NCI-H2196 (cell line): ENCODE data around the gene FAM227B.
"Not testable (repeated sequence)": the region's sequence is repeated elsewhere in the genome, so short reads cannot be mapped to it uniquely, and the experiment has no call there.

ENCODE experiments used
- DNase-seq: peaks from one replicate; lab custom pipeline; 2025; ENCODE audit not compliant: unreplicated experiment; lab: John Stamatoyannopoulos, UW

The FAM227B gene

DNA sequence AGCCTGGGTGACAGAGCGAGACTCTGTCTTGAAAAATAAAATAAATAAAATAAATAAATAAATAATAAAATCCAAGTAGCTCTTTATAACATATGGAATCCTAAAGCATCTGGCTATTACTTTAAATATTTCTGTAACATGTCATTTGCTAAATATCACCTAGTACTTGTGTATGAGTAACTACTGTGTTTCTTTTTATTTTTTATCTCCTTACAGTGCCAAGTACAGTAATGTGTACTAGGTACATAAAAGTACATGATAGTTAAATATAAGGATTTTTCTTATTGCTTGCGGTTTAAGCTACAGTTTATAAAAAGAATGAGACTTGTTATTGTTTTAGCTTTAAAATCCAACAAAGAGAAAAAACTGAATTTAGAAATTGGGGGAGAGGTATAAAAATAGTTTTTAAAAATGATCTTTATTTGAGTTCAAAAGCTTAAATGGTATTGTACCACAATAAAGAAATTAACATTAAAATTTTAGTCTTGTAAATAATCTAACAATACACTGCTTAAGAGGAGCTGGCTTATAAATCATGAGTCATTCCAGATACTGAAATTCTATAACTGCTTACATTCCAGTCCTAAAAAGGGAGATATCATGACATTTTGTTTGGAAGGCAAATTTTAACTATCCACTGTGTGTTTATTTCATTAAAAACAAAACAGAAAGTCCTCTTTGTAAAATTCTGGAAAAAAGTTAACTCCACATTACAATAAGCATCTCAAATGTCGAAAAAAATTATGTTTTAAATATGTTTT lies 124.4 kb downstream of the FAM227B start:
- DNase-seq = no peak

- no peak for DNase-seq
Measured at GRCh38 chr15:49494842-49495241, 125.8 kb downstream of the FAM227B start.

DNA sequence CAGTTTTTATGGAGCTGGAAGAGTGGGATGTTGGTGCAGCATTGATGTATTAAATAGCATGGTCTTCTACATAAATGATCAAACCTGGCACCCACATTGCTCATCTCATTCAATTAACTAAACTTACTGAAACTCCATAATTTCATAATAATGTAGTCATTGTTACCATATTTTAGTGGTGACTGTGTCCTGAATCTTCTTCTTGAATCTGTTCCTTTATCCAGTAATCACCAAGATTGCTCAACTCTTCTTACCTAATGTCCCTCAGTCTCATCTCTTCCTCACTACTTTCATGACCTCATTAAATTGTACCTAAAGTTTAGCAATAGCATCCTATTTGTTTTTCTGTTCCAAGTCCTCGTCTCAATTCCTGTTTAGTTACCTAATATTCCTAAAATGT lies 127.8 kb downstream of the FAM227B start:
- no peak for DNase-seq

DNA sequence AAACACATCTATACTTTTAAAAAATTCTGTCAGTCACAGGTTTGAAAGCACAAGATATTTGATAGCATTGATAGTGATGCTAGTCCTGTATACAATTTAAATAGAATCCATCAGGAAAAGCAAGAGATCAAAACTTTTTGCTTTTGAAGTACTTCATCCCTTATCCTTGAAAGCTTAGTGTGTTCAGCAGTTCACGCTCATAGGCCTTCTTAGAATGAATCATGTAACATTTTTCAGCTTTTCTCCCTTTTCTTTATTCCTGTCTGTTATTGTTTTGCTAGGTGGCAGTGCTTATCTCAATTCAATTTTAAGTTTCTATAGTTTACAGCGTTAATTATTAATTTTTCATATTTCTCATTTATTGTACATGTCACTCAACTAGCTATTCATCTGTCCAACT lies 128.5 kb downstream of the FAM227B start:
- no peak for DNase-seq

- no peak for DNase-seq
Measured at GRCh38 chr15:49490966-49491365, 129.7 kb downstream of the FAM227B start.

GRCh38 chr15:49485401-49485800 lies 135.2 kb downstream of the FAM227B start:
- not testable (repeated sequence) for DNase-seq

- DNase-seq = not testable (repeated sequence)
Measured at GRCh38 chr15:49478982-49479381, 141.6 kb downstream of the FAM227B start.

- DNase-seq = not testable (repeated sequence)
Measured at GRCh38 chr15:49478021-49478420, 142.6 kb downstream of the FAM227B start.

- DNase-seq = no peak
Measured at GRCh38 chr15:49473031-49473430, 147.6 kb downstream of the FAM227B start.

GRCh38 chr15:49472338-49472737 lies 148.3 kb downstream of the FAM227B start:
- DNase-seq = no peak

DNA sequence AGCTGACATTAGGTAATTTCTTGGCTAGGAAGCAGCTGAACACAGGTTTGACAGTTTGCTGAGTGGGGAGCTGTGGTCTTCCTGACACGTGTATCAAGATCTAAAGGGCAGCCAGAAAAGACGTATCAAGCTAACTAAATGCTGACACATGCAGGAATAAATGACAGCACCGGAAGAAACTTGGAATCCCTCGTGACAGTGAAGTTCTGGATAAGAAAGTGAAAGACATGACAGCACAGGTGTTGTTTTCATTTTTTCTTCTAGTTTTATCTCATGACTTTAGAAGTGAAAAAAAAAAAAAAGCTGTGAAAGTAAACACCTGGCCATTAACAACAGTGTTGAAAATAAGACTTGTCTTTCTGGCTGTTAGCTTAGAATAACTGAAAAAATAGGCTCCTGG lies 148.9 kb downstream of the FAM227B start:
- no peak for DNase-seq

- DNase-seq = not testable (repeated sequence)
Measured at GRCh38 chr15:49471248-49471647, 149.4 kb downstream of the FAM227B start.

- DNase-seq = no peak
Measured at GRCh38 chr15:49468481-49468839, 152.2 kb downstream of the FAM227B start.

- no peak for DNase-seq
Measured at GRCh38 chr15:49467746-49468480, 152.7 kb downstream of the FAM227B start.

- no peak for DNase-seq
Measured at GRCh38 chr15:49466119-49466518, 154.5 kb downstream of the FAM227B start.

- DNase-seq = no peak
Measured at GRCh38 chr15:49464522-49464921, 156.1 kb downstream of the FAM227B start.

- no peak for DNase-seq
Measured at GRCh38 chr15:49462232-49462844, 158.3 kb downstream of the FAM227B start.

DNA sequence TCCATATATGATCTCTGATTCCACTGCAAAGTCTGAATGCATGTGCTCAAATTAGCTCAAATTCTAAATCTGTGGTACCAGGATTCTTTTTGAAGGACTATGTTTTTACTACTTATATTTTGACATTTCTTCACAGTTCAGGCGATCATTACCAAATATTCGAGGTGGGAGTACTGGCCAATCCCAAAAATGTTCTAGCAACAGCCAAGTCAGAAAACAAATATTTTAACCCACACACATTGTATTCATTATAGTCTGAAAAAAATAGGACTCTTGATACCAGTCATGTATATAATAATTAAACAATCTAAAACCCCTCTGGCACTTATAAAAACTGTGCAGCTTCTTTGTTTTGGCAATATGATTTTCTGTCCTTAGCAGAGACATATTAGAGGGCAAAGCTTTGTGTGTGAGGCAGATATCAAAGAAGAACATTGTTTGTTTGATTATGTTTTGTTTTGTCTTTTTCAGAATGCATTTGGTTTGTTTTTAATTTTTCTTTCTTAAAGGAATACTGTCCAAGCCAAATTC lies 160.1 kb downstream of the FAM227B start:
- DNase-seq = no peak

DNA sequence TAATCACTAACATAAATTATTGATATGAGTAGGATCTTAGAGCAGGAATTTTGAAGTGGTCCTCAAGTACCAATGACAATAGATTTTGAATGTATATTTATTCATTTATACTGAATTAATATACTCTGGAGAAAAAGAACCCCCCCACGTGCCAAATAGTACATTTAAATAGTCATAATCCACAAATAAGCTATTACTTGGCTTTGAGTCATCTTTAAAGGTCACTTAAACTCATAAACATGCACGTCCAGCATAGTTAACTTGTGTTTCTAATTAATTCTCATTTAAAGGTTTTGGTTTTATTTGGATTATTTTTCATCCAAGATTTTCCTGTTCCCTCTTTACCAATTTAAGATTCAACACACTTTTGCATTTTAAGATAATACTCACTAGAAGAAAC lies 162.5 kb downstream of the FAM227B start:
- no peak for DNase-seq

- no peak for DNase-seq
Measured at GRCh38 chr15:49456166-49456565, 164.5 kb downstream of the FAM227B start.

DNA sequence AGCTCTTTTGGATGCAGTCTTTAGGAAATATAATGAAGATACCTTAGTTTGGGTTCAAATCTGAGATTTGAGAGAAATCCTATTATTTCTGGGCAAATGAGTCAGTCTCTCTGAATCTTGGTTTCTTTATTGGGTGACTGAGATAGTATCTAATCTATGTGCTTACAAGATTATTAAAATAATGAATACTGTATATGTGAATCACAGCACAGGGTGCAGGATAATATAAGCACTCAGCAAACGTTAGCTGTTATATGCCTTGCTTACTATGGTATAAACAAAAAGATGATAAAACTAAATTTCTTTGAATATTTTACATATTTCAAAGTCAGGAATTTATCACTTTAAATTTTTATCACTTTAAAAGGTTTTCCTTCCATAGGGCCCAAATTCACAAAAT lies 168.0 kb downstream of the FAM227B start:
- no peak for DNase-seq

GRCh38 chr15:49441816-49442215 lies 178.8 kb downstream of the FAM227B start:
- no peak for DNase-seq
